Effector memory CD8-positive, alpha-beta T cell (primary cell): ENCODE results near the gene FBXO31.
A peak's percentile ranks its signal among the peaks of the same experiment; 100 is the strongest.

ENCODE experiments used
- ATAC-seq: fragments of 150-1000 bp; cut with Tn5 transposase; replicated peaks from 2 replicates; pipeline ENCODE4 v1.10.0; 2021; ENCODE audit warnings: mild to moderate bottlenecking, moderate library complexity
- DNase-seq, 3 experiments: peaks; one replicate each; pipeline ENCODE4 v3.0.0; 2021
- H3K27ac Mint-ChIP-seq, 2 donors: one replicate each; pipeline ENCODE4 v1.8.0; 2022; ENCODE audit warnings: mild to moderate bottlenecking in 2 of 2, mixed read lengths in 2 of 2, moderate library complexity in 2 of 2
- H3K27me3 Mint-ChIP-seq, 2 donors: one replicate each; pipeline ENCODE4 v1.8.0; 2022; ENCODE audit warnings: mixed read lengths in 2 of 2
- H3K36me3 Mint-ChIP-seq: one replicate; pipeline ENCODE4 v1.8.0; 2022; ENCODE audit warnings: mild to moderate bottlenecking, moderate library complexity, mixed read lengths; ENCODE audit not compliant: insufficient read depth
- H3K4me1 Mint-ChIP-seq, 2 donors: one replicate each; pipeline ENCODE4 v1.8.0; 2022; ENCODE audit warnings: low read depth in 2 of 2, mixed read lengths in 2 of 2
- H3K4me3 Mint-ChIP-seq, 2 donors: one replicate each; pipeline ENCODE4 v1.8.0; 2022; ENCODE audit warnings: mild to moderate bottlenecking in 2 of 2, mixed read lengths in 2 of 2, moderate library complexity in 2 of 2
- H3K9me3 Mint-ChIP-seq, 2 donors: one replicate each; pipeline ENCODE4 v1.8.0; 2022; ENCODE audit warnings: mixed read lengths in 2 of 2

The FBXO31 gene

GRCh38 chr16:87418216-87418615 lies 34.6 kb upstream of the FBXO31 start:
- DNase-seq (no peak), ATAC-seq (no peak)
- H3K27ac Mint-ChIP-seq = no peak overlapping the region
- no peaks in the 10 kb centered on the region for H3K27me3 Mint-ChIP-seq
- peaks cover 0 to 2% of the 10 kb centered on the region in 2 donors for H3K4me1 Mint-ChIP-seq
- H3K36me3 Mint-ChIP-seq = peaks cover 26% of the 10 kb centered on the region
- H3K4me3 Mint-ChIP-seq = no peak overlapping the region
- no peaks in the 10 kb centered on the region for H3K9me3 Mint-ChIP-seq

DNA sequence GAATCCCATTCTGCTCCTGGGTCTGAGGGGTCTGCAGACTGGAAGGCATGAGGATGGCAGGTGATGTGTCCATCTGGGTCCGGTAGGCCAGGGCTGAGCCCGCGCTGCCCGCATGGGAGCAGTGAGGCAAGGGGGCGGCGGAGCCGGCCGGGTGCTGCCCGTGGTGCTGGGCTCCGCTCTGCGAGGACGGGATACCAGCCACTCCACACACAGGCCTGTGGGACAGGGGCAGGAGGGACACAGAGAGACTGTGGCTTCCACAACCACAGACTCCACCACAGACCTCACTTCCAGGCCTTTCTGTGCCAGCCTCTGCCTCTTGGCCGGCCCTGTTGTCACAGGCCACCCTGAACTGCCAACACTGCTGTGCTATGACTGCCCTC lies 33.9 kb upstream of the FBXO31 start:
- H3K36me3 Mint-ChIP-seq = peaks cover 33% of the 10 kb centered on the region

DNA sequence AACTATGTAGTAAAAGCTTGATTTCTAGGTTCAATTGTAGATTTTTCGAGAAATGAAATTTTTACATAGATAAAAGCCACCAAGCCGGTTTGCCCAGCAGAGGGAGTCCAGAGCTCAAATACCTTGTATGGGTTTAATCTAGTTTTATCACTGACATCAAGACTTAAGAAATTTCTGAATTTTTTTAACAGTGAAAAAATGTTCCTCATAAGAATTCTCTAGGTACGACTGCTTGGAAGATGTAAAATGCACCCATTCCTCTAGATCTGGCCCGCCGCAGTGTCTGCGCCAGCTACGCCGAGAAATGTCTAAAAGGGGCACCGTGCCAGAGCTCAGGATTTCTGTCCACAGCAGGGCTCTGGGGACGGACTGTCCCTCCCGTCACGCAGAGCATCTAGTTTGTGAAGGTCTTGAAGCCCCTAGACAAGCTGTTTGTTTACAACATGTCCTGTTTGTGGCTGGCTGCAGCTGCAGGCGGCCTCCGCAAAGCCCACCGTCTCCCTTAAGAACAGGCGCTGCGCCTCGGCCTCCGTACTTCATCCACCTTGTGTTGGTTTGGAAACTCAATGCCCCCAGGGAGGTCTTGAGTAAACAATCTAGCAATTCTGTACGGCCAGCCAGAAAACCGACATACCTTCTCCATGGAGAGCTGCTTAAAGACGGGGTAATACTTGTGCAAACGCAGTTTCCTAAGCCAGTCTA lies 33.4 kb upstream of the FBXO31 start:
- Mint-ChIP-seq H3K9me3 (no peaks in the 10 kb centered on the region), H3K4me1 (peaks cover 0 to 1% of the 10 kb centered on the region in 2 donors), H3K27me3 (no peaks in the 10 kb centered on the region), H3K27ac (no peak overlapping the region), H3K36me3 (peaks cover 31% of the 10 kb centered on the region), H3K4me3 (no peak overlapping the region)
- ATAC-seq (no peak), DNase-seq (peak in 1 of 3 experiments; percentile 8)

More for the DNA sequence above, 33.9 kb upstream of the FBXO31 start:
- Mint-ChIP-seq H3K4me3 (no peak overlapping the region), H3K27me3 (no peaks in the 10 kb centered on the region), H3K9me3 (no peaks in the 10 kb centered on the region), H3K27ac (no peak overlapping the region), H3K4me1 (peaks cover 0 to 2% of the 10 kb centered on the region in 2 donors)
- DNase-seq = no peak
- no peak for ATAC-seq

- H3K36me3 Mint-ChIP-seq = peaks cover 41% of the 10 kb centered on the region
- DNase-seq (no peak), ATAC-seq (no peak)
- H3K4me1 Mint-ChIP-seq = peaks cover 0 to 2% of the 10 kb centered on the region in 2 donors
- H3K4me3 Mint-ChIP-seq = no peak overlapping the region
- H3K27me3 Mint-ChIP-seq = no peaks in the 10 kb centered on the region
- no peaks in the 10 kb centered on the region for H3K9me3 Mint-ChIP-seq
- H3K27ac Mint-ChIP-seq = no peak overlapping the region
These were observed 31.9 kb upstream of the FBXO31 start for GRCh38 chr16:87415441-87415840.

DNA sequence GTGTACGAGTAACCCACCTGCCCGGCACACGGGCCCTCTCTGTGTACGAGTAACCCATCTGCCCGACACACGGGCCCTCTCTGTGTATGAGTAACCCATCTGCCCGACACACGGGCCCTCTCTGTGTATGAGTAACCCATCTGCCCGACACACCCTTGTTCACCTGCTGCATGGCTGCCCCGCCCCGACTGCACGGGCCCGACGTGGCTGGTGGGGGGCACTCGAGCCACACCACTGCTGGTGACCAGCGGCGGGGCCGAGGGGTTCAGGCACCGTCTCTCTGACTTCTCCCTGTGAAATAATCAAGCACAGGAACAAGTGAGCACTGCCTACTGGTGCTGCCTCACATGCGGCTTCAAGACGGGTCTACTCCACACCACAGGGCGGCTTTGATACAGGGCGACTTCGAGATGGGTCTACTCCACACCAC lies 30.7 kb upstream of the FBXO31 start:
- DNase-seq (no peak), ATAC-seq (no peak)
- Mint-ChIP-seq H3K4me3 (no peak overlapping the region), H3K27ac (no peak overlapping the region), H3K9me3 (no peaks in the 10 kb centered on the region), H3K36me3 (peaks cover 40% of the 10 kb centered on the region), H3K4me1 (peaks cover 0 to 2% of the 10 kb centered on the region in 2 donors), H3K27me3 (no peaks in the 10 kb centered on the region)

DNA sequence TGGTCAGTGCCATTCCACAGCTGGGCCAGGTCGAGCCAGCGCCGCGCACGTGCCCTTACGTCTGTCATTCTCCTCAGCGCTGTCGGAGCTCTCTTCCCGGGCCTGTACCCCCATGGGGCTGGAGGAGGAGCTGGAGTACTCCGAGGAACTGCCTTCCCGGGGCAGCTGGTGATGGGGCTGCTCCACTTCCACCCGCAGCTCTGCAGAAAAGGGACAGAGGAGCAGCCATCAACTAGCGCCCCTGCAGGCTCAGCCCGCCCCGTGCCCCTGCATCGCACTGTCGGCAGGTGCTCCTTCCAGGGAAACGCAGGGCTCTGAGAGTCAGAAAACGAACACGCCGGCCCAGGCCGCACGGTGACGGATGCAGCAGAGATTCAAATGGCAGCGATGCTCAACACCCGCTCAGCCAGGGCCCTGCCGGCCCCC lies 29.4 kb upstream of the FBXO31 start:
- H3K27me3 Mint-ChIP-seq = no peaks in the 10 kb centered on the region
- H3K4me3 Mint-ChIP-seq = no peak overlapping the region
- H3K27ac Mint-ChIP-seq = peak overlapping the region; percentile 59 to 73
- ATAC-seq (no peak), DNase-seq (no peak)
- peaks cover 47% of the 10 kb centered on the region for H3K36me3 Mint-ChIP-seq
- H3K4me1 Mint-ChIP-seq = peaks cover 0 to 2% of the 10 kb centered on the region in 2 donors
- H3K9me3 Mint-ChIP-seq = no peaks in the 10 kb centered on the region

DNA sequence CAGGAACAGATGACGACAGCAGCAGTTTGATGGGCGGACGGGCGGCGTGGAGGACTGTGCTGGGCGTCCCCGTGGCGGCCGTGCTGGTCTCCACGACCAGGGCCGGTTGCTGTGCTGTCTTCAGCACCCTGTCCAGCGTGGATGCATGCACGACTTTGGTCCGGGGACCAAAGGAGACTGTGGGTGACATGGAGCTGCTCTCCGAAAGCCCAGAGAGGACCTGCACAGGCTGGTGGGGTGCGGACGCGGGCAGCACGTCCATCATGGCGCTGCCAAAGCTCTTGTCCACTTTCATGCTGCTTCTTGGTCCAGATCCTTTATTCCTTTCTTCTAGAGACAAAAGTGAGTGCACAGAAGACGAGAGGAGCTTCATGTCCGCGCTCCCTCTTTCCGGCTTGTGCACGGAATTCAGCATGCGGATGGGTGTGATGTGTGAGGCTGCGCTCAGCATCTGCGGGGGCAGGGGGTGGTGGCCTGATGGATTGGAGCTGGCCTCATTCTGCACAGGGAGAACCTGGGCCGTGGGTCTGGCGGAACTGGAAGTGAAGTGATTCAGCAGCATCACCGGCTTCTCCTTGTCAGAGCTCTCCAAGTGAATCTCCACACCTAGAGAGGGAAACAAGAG lies 28.9 kb upstream of the FBXO31 start:
- no peaks in the 10 kb centered on the region for H3K9me3 Mint-ChIP-seq
- peak overlapping the region in 1 of 2 donors; percentile 59 for H3K27ac Mint-ChIP-seq
- ATAC-seq (no peak), DNase-seq (no peak)
- no peak overlapping the region for H3K4me3 Mint-ChIP-seq
- no peaks in the 10 kb centered on the region for H3K27me3 Mint-ChIP-seq
- peaks cover 52% of the 10 kb centered on the region for H3K36me3 Mint-ChIP-seq
- H3K4me1 Mint-ChIP-seq = peaks cover 0 to 2% of the 10 kb centered on the region in 2 donors

DNA sequence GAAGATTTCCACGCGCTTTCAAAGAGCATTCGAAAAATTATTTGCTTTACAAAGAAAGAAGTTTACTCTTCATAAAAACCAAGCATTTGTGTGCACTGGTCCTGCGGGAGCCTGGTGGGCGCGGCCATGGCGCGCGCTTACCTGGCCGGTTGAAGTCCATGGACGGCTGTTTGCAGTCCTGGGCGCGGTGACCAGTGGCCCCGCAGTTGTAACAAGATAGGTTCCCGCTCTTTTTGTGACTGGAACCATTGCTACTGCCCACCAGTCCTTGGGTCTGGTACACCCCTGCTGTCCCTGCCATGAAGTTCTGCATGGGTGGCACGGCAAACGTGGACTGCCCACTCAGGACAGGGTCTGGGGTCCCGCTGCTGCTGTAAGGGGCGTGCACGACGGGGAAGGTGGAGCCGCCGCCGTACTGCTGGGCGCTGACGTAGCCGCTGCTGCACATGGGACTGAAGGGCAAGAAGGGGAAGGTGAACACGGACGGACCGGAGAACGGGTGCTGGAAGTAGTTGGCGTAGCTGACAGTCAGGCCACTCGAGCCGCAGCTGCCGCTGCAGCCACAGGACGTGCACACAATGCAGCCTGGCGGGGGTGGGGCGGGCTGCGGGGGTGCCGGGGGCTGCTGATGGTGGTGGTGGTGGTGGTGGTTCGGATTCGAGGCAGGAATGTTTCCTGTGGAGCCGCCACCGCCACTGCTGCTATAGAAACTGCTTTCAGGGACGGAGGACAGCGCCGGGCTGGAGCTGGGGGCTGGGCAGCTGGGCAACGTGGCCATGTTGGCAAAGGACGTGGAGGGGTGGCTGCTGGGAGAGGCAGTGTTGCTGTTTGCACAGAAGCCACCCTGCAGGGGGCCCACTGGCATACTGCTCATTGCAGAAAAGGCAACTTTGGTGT lies 28.0 kb upstream of the FBXO31 start:
- Mint-ChIP-seq H3K27ac (no peak overlapping the region), H3K27me3 (no peaks in the 10 kb centered on the region), H3K4me3 (no peak overlapping the region), H3K9me3 (no peaks in the 10 kb centered on the region), H3K36me3 (peaks cover 58% of the 10 kb centered on the region), H3K4me1 (peaks cover 0 to 2% of the 10 kb centered on the region in 2 donors)
- DNase-seq = no peak
- ATAC-seq = no peak

DNA sequence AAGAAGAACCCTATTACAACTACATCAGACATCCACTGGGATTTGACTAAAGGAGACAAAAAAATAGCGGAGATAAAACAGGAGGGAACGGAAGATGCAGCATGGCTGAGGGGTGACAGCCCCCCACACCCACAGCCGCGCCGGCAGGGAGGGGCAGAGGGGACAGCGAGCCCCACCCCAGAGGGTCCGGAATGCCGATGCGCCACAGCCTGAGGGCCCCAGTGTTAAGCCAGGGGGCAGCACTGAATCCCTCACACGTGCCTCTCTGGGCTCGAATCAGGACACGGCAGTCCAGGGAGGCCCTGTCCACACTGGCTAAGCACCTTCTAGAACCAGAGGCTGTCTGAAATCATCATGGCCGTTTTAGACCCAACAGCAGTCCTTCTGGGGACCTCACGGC lies 27.4 kb upstream of the FBXO31 start:
- ATAC-seq = no peak
- DNase-seq = no peak
- no peak overlapping the region for H3K4me3 Mint-ChIP-seq
- H3K27me3 Mint-ChIP-seq = no peaks in the 10 kb centered on the region
- peak overlapping the region in 1 of 2 donors; percentile 46 for H3K27ac Mint-ChIP-seq
- no peaks in the 10 kb centered on the region for H3K9me3 Mint-ChIP-seq
- peaks cover 54% of the 10 kb centered on the region for H3K36me3 Mint-ChIP-seq
- H3K4me1 Mint-ChIP-seq = peaks cover 0 to 2% of the 10 kb centered on the region in 2 donors

DNA sequence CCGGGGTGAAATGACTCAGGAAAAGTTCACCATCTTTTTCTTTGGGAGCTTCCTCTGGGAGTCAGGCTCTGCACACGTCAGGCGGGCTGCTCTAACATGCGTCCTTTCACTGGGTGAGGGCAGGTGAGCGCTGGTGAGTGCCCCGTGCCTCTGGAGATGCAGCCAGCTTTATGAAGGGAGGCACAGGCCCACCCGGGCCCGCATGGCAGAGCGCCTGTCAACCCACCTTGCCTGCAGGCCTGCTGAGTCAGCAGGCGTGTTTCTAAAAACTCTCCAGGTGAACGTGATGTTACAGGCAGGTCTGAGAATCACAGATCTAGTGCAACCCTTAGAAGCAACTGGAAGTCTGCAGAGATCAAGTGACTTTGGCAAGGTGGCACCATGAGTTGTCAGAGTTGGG lies 27.0 kb upstream of the FBXO31 start:
- Mint-ChIP-seq H3K9me3 (no peaks in the 10 kb centered on the region), H3K36me3 (peaks cover 56% of the 10 kb centered on the region), H3K4me1 (peaks cover 0 to 2% of the 10 kb centered on the region in 2 donors), H3K27me3 (no peaks in the 10 kb centered on the region), H3K4me3 (no peak overlapping the region), H3K27ac (peak overlapping the region in 1 of 2 donors; percentile 46)
- DNase-seq (no peak), ATAC-seq (no peak)

GRCh38 chr16:87409781-87410180 lies 26.2 kb upstream of the FBXO31 start:
- DNase-seq (no peak), ATAC-seq (no peak)
- H3K36me3 Mint-ChIP-seq = peaks cover 63% of the 10 kb centered on the region
- H3K27me3 Mint-ChIP-seq = no peaks in the 10 kb centered on the region
- no peaks in the 10 kb centered on the region for H3K9me3 Mint-ChIP-seq
- H3K4me1 Mint-ChIP-seq = peaks cover 0 to 2% of the 10 kb centered on the region in 2 donors
- H3K27ac Mint-ChIP-seq = no peak overlapping the region
- no peak overlapping the region for H3K4me3 Mint-ChIP-seq

GRCh38 chr16:87409153-87409552 lies 25.6 kb upstream of the FBXO31 start:
- H3K4me1 Mint-ChIP-seq = peaks cover 0 to 2% of the 10 kb centered on the region in 2 donors
- H3K36me3 Mint-ChIP-seq = peaks cover 69% of the 10 kb centered on the region
- ATAC-seq = no peak
- H3K27ac Mint-ChIP-seq = no peak overlapping the region
- no peak overlapping the region for H3K4me3 Mint-ChIP-seq
- no peaks in the 10 kb centered on the region for H3K27me3 Mint-ChIP-seq
- DNase-seq = no peak
- H3K9me3 Mint-ChIP-seq = no peaks in the 10 kb centered on the region

DNA sequence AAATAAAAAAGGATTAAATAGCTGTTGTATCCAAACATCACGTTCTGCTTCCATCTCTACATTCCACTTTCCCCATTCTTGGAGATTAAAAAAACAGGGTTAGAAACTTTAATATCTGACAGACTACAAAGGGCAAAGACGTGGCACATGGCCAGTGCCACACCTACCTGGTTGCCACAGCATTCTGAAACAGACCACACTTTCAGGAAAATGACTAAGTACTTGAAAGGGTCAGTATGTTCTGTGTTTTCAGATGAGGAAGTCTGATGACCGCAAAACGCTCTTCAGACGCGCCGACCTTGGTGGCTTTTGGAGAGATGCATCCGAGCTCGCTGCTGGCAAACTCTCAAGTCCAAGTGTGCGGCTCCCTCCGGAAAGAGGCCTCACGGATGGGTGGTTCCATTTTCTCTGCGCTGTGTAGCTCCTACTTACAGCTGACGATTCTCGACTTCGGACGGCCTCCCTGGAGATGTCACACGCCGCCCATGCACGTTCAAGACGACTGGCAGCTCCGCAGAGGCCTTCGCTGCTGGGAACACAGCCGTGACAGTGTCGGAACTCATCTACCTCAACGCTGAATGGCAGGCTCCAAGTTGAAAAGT lies 24.0 kb upstream of the FBXO31 start:
- peak overlapping the region in 1 of 2 donors; percentile 25 for H3K4me3 Mint-ChIP-seq
- H3K36me3 Mint-ChIP-seq = peaks cover 78% of the 10 kb centered on the region
- peak; percentile 68 for ATAC-seq
- H3K27ac Mint-ChIP-seq = peak overlapping the region in 1 of 2 donors; percentile 15
- H3K27me3 Mint-ChIP-seq = no peaks in the 10 kb centered on the region
- H3K9me3 Mint-ChIP-seq = no peaks in the 10 kb centered on the region
- no peak for DNase-seq
- H3K4me1 Mint-ChIP-seq = peaks cover 0 to 2% of the 10 kb centered on the region in 2 donors
